GM23338 (cell line): Measurements from ENCODE around the gene ACAD9. TPM values are rescaled to one million over a fixed set of nuclear protein-coding genes. Genes with fewer than 3 reads are reported as not detected.

Experiments
- ATAC-seq: fragments of 200-7000 bp; cut with Tn5 transposase; 3 replicates; pipeline ENCODE4 v1.9.1; 2020
- DNase-seq: peaks from one replicate; pipeline ENCODE4 v3.0.0-alpha.2; 2015; ENCODE audit warnings: low spot score
- H2AFZ ChIP-seq: fragments of 200-600 bp; sonication (generic); 2 replicates; pipeline ENCODE4 v1.8.0; 2016; ENCODE audit warnings: antibody characterized with exemption, mild to moderate bottlenecking, moderate library complexity
- H3F3A ChIP-seq: fragments of 200-600 bp; sonication (generic); replicated peaks from 2 replicates; pipeline ENCODE4 v1.8.0; 2017; ENCODE audit warnings: antibody characterized with exemption, mixed run types, low read depth
- H3K27ac ChIP-seq: fragments of 200-600 bp; sonication (generic); 2 replicates; pipeline ENCODE4 v1.6.1; 2016; ENCODE audit warnings: low read depth
- H3K27me3 ChIP-seq: fragments of 200-600 bp; sonication (generic); 2 replicates; pipeline ENCODE4 v1.8.0; 2016; ENCODE audit warnings: mild to moderate bottlenecking, mixed run types, moderate library complexity; ENCODE audit not compliant: insufficient read depth
- H3K36me3 ChIP-seq: fragments of 200-600 bp; sonication (generic); 2 replicates; pipeline ENCODE4 v1.8.0; 2016; ENCODE audit warnings: mild to moderate bottlenecking; ENCODE audit not compliant: insufficient read depth
- H3K4me1 ChIP-seq: fragments of 200-600 bp; sonication (generic); 2 replicates; pipeline ENCODE4 v1.8.0; 2016; ENCODE audit warnings: mild to moderate bottlenecking, moderate library complexity; ENCODE audit not compliant: insufficient read depth
- H3K4me2 ChIP-seq: fragments of 200-600 bp; sonication (generic); 2 replicates; pipeline ENCODE4 v1.7.1; 2017; ENCODE audit warnings: mixed run types
- H3K4me3 ChIP-seq: fragments of 200-600 bp; sonication (generic); 2 replicates; pipeline ENCODE4 v1.6.1; 2016; ENCODE audit warnings: mixed run types
- H3K79me2 ChIP-seq: fragments of 200-600 bp; sonication (generic); replicated peaks from 2 replicates; pipeline ENCODE4 v1.8.0; 2017; ENCODE audit warnings: mild to moderate bottlenecking; ENCODE audit not compliant: insufficient read depth
- H3K9me2 ChIP-seq: fragments of 200-600 bp; sonication (generic); 2 replicates; pipeline ENCODE4 v1.8.0; 2017; ENCODE audit not compliant: insufficient read depth
- H4K20me1 ChIP-seq: fragments of 200-600 bp; sonication (generic); replicated peaks from 2 replicates; pipeline ENCODE4 v1.8.0; 2017; ENCODE audit warnings: mild to moderate bottlenecking; ENCODE audit not compliant: insufficient read depth
- H3K27ac Mint-ChIP-seq: 2 replicates; pipeline ENCODE4 v1.8.0; 2020; ENCODE audit warnings: inconsistent platforms, mild to moderate bottlenecking, moderate library complexity, mixed read lengths
- H3K27me3 Mint-ChIP-seq: 3 replicates; pipeline ENCODE4 v1.8.0; 2022; ENCODE audit warnings: low read depth, mild to moderate bottlenecking, moderate library complexity, mixed read lengths, inconsistent platforms; ENCODE audit not compliant: insufficient read depth, poor library complexity
- H3K36me3 Mint-ChIP-seq: 3 replicates; pipeline ENCODE4 v1.8.0; 2021; ENCODE audit warnings: low read depth, mild to moderate bottlenecking, inconsistent platforms, moderate library complexity, mixed read lengths
- H3K4me1 Mint-ChIP-seq: 3 replicates; pipeline ENCODE4 v1.8.0; 2020; ENCODE audit warnings: mild to moderate bottlenecking, inconsistent platforms, mixed read lengths
- H3K4me3 Mint-ChIP-seq: 3 replicates; pipeline ENCODE4 v1.8.0; 2021; ENCODE audit warnings: moderate library complexity, mild to moderate bottlenecking, inconsistent platforms, mixed read lengths
- H3K9me3 Mint-ChIP-seq: 3 replicates; pipeline ENCODE4 v1.8.0; 2020; ENCODE audit warnings: moderate library complexity, mild to moderate bottlenecking, inconsistent platforms, mixed read lengths
- CREB1 ChIP-seq: fragments of 250-450 bp; sonication (Bioruptor Pico); IDR thresholded peaks from 2 replicates; pipeline ENCODE4 v1.5.0; 2020; ENCODE audit warnings: low read depth, mild to moderate bottlenecking, moderate library complexity
- EZH2phosphoT487 ChIP-seq: fragments of 200-600 bp; sonication (generic); IDR thresholded peaks from one replicate; pipeline ENCODE4 v1.8.1; 2018; ENCODE audit warnings: antibody characterized with exemption; ENCODE audit not compliant: unreplicated experiment
- NANOG ChIP-seq: IDR thresholded peaks from 2 replicates; pipeline ENCODE4 v1.6.1; 2016; ENCODE audit warnings: antibody characterized with exemption, borderline replicate concordance
- POLR2AphosphoS5 ChIP-seq: IDR thresholded peaks from 2 replicates; pipeline ENCODE4 v1.6.1; 2016; ENCODE audit warnings: antibody characterized with exemption, low read depth
- STAT1 ChIP-seq: IDR thresholded peaks from one replicate; pipeline ENCODE4 v1.6.1; 2016; ENCODE audit warnings: antibody characterized with exemption; ENCODE audit not compliant: unreplicated experiment
- ZNF114 ChIP-seq: fragments of 250-450 bp; sonication (Bioruptor Pico); IDR thresholded peaks from 2 replicates; pipeline ENCODE4 v1.5.0; 2020; ENCODE audit warnings: mild to moderate bottlenecking, moderate library complexity
- ZNF331 ChIP-seq: fragments of 250-450 bp; sonication (Bioruptor Pico); IDR thresholded peaks from 2 replicates; pipeline ENCODE4 v1.5.0; 2020; ENCODE audit warnings: low read depth, mild to moderate bottlenecking, moderate library complexity
- polyA plus RNA-seq: library from polyadenylated mRNA; unstranded; fragments of >200 nt; fragmentation: Nextera tagmentation; extraction: Ambion mirVana; gene quantifications from 2 replicates; pipeline ENCODE4 v1.2.1, GENCODE V29; 2016
- total RNA-seq: library from RNA; depleted of rRNA; stranded (reverse); fragments of >200 nt; shearing (Covaris generic); gene quantifications from 2 replicates; pipeline ENCODE4 v1.2.3, GENCODE V29; 2014
- TF ChIP-seq, protein P1 (sequence below), 2 experiments: fragments of 200-600 bp in 1 of 2; sonication (generic) in 1 of 2; conservative IDR thresholded peaks; 2 replicates each; pipeline versions ENCODE4 v1.5.1 to v1.6.1; 2016 to 2017; ENCODE audit warnings: antibody characterized with exemption in 2 of 2, low read depth in 2 of 2, mild to moderate bottlenecking in 2 of 2, moderate library complexity in 1 of 2
- TF ChIP-seq, protein P2 (sequence below): fragments of 250-450 bp; sonication (Bioruptor Pico); IDR thresholded peaks from 2 replicates; pipeline ENCODE4 v1.5.0; 2020; ENCODE audit warnings: mild to moderate bottlenecking, moderate library complexity

Gene ACAD9
- total and polyA plus RNA-seq, 2 experiments from 2014 or later: 21.2 to 36.4 TPM

- H4K20me1 ChIP-seq: no peaks in the 10 kb centered on the region
- no peak overlapping the region for H2AFZ ChIP-seq
- Mint-ChIP-seq H3K36me3 (peaks cover 46% of the 10 kb centered on the region), H3K27me3 (peaks cover 12% of the 10 kb centered on the region), H3K9me3 (peaks cover 60% of the 10 kb centered on the region), H3K4me1 (peaks cover 14% of the 10 kb centered on the region), H3K4me3 (no peak overlapping the region), H3K27ac (no peak overlapping the region)
- no peak overlapping the region for H3K4me3 ChIP-seq
- H3K4me1 ChIP-seq: no peaks in the 10 kb centered on the region; the same call in 1 of the 2 replicates
- TF ChIP-seq, protein P1, sequence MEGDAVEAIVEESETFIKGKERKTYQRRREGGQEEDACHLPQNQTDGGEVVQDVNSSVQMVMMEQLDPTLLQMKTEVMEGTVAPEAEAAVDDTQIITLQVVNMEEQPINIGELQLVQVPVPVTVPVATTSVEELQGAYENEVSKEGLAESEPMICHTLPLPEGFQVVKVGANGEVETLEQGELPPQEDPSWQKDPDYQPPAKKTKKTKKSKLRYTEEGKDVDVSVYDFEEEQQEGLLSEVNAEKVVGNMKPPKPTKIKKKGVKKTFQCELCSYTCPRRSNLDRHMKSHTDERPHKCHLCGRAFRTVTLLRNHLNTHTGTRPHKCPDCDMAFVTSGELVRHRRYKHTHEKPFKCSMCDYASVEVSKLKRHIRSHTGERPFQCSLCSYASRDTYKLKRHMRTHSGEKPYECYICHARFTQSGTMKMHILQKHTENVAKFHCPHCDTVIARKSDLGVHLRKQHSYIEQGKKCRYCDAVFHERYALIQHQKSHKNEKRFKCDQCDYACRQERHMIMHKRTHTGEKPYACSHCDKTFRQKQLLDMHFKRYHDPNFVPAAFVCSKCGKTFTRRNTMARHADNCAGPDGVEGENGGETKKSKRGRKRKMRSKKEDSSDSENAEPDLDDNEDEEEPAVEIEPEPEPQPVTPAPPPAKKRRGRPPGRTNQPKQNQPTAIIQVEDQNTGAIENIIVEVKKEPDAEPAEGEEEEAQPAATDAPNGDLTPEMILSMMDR (conservative IDR thresholded peaks at IDR 0.05; ENCODE audit: low read depth in 2 of 2): no peak
- TF ChIP-seq ZNF114: no peak
- no peak for TF ChIP-seq CREB1 (CRISPR knock-in tag)
- no peak for TF ChIP-seq ZNF331 (CRISPR knock-in tag)
- no peak for TF ChIP-seq POLR2AphosphoS5
- TF ChIP-seq NANOG: no peak
- TF ChIP-seq, protein P2, sequence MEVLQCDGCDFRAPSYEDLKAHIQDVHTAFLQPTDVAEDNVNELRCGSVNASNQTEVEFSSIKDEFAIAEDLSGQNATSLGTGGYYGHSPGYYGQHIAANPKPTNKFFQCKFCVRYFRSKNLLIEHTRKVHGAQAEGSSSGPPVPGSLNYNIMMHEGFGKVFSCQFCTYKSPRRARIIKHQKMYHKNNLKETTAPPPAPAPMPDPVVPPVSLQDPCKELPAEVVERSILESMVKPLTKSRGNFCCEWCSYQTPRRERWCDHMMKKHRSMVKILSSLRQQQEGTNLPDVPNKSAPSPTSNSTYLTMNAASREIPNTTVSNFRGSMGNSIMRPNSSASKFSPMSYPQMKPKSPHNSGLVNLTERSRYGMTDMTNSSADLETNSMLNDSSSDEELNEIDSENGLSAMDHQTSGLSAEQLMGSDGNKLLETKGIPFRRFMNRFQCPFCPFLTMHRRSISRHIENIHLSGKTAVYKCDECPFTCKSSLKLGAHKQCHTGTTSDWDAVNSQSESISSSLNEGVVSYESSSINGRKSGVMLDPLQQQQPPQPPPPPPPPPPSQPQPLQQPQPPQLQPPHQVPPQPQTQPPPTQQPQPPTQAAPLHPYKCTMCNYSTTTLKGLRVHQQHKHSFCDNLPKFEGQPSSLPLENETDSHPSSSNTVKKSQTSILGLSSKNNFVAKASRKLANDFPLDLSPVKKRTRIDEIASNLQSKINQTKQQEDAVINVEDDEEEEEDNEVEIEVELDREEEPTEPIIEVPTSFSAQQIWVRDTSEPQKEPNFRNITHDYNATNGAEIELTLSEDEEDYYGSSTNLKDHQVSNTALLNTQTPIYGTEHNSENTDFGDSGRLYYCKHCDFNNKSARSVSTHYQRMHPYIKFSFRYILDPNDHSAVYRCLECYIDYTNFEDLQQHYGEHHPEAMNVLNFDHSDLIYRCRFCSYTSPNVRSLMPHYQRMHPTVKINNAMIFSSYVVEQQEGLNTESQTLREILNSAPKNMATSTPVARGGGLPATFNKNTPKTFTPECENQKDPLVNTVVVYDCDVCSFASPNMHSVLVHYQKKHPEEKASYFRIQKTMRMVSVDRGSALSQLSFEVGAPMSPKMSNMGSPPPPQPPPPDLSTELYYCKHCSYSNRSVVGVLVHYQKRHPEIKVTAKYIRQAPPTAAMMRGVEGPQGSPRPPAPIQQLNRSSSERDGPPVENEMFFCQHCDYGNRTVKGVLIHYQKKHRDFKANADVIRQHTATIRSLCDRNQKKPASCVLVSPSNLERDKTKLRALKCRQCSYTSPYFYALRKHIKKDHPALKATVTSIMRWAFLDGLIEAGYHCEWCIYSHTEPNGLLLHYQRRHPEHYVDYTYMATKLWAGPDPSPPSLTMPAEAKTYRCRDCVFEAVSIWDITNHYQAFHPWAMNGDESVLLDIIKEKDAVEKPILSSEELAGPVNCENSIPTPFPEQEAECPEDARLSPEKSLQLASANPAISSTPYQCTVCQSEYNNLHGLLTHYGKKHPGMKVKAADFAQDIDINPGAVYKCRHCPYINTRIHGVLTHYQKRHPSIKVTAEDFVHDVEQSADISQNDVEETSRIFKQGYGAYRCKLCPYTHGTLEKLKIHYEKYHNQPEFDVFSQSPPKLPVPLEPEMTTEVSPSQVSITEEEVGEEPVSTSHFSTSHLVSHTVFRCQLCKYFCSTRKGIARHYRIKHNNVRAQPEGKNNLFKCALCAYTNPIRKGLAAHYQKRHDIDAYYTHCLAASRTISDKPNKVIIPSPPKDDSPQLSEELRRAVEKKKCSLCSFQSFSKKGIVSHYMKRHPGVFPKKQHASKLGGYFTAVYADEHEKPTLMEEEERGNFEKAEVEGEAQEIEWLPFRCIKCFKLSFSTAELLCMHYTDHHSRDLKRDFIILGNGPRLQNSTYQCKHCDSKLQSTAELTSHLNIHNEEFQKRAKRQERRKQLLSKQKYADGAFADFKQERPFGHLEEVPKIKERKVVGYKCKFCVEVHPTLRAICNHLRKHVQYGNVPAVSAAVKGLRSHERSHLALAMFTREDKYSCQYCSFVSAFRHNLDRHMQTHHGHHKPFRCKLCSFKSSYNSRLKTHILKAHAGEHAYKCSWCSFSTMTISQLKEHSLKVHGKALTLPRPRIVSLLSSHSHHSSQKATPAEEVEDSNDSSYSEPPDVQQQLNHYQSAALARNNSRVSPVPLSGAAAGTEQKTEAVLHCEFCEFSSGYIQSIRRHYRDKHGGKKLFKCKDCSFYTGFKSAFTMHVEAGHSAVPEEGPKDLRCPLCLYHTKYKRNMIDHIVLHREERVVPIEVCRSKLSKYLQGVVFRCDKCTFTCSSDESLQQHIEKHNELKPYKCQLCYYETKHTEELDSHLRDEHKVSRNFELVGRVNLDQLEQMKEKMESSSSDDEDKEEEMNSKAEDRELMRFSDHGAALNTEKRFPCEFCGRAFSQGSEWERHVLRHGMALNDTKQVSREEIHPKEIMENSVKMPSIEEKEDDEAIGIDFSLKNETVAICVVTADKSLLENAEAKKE: no peak
- TF ChIP-seq STAT1: no peak
- no peak for TF ChIP-seq EZH2phosphoT487
- DNase-seq (no peak), ATAC-seq (no peak)
- H3K4me2 ChIP-seq: no peak overlapping the region
- H3K27me3 ChIP-seq: no peaks in the 10 kb centered on the region
- H3K79me2 ChIP-seq: no peaks in the 10 kb centered on the region
- H3F3A ChIP-seq: no peaks in the 10 kb centered on the region
- no peaks in the 10 kb centered on the region for H3K9me2 ChIP-seq
- H3K27ac ChIP-seq: no peak overlapping the region
- H3K36me3 ChIP-seq: no peaks in the 10 kb centered on the region; the same call in 1 of the 2 replicates
These were observed 17.9 kb upstream of the ACAD9 start for GRCh38 chr3:128861491-128861890.
